ENCODE results near the gene KRTAP13-1. TPM values are rescaled to one million over a fixed set of nuclear protein-coding genes. Genes with fewer than 3 reads are reported as not detected.

KRTAP13-1 gene
- total RNA-seq, 1 donor from 2014 or later: not detected

DNA sequence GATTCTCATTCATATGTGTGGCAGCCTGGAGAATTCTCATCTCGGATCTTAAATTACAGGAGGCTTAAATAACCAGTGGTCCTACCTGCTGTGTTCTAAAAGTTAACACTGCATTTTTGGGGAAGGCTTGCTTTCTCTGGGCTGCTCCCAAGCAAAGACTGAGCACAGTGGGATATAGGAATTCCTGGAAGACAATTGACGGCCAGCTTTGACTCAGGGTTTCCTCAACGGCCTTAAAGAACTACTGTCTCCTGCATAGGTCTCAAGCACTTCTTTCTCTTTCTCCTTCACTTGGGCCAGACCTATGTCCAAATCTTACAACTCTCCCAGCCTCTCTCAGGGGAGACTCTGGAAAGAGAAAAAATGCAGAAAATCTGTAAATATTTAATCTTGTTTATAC is 30.9 kb downstream of the KRTAP13-1 start:
- H3K36me3 ChIP-seq (ENCODE audit: insufficient read depth, low read length): no peaks in the 10 kb centered on the region
- no peak for FAIRE-seq
- no peaks in the 10 kb centered on the region for H3K4me1 ChIP-seq (ENCODE audit: insufficient read depth, low read length)
- H3K27me3 ChIP-seq (ENCODE audit: insufficient read depth, low read length): no peaks in the 10 kb centered on the region
- no peak overlapping the region for H3K27ac ChIP-seq (ENCODE audit: low read depth, low read length)
- peaks cover 7% of the 10 kb centered on the region for H3K9me3 ChIP-seq (ENCODE audit: insufficient read depth, low read depth, low read length)
- no peak for DNase-seq (ENCODE audit: low read depth)
- no peak overlapping the region for H3K9ac ChIP-seq (ENCODE audit: low read length)
- no peak for TF ChIP-seq EZH2 (IDR thresholded peaks at IDR 0.05; ENCODE audit: insufficient read depth, low read length)
- TF ChIP-seq, protein P1, sequence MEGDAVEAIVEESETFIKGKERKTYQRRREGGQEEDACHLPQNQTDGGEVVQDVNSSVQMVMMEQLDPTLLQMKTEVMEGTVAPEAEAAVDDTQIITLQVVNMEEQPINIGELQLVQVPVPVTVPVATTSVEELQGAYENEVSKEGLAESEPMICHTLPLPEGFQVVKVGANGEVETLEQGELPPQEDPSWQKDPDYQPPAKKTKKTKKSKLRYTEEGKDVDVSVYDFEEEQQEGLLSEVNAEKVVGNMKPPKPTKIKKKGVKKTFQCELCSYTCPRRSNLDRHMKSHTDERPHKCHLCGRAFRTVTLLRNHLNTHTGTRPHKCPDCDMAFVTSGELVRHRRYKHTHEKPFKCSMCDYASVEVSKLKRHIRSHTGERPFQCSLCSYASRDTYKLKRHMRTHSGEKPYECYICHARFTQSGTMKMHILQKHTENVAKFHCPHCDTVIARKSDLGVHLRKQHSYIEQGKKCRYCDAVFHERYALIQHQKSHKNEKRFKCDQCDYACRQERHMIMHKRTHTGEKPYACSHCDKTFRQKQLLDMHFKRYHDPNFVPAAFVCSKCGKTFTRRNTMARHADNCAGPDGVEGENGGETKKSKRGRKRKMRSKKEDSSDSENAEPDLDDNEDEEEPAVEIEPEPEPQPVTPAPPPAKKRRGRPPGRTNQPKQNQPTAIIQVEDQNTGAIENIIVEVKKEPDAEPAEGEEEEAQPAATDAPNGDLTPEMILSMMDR (IDR thresholded peaks at IDR 0.05; ENCODE audit: insufficient read depth, low read depth, low read length): no peak
- H3K79me2 ChIP-seq (ENCODE audit: insufficient read depth, low read length): no peaks in the 10 kb centered on the region
- H2AFZ ChIP-seq (ENCODE audit: low read depth, low read length): no peak overlapping the region
- H3K9me3 Mint-ChIP-seq (ENCODE audit: unreplicated experiment): no peaks in the 10 kb centered on the region
- H4K20me1 ChIP-seq (ENCODE audit: insufficient read depth, low read length): no peaks in the 10 kb centered on the region
- no peaks in the 10 kb centered on the region for H3K36me3 Mint-ChIP-seq (ENCODE audit: low read depth, unreplicated experiment)
- no peaks in the 10 kb centered on the region for H3K27me3 Mint-ChIP-seq (ENCODE audit: low read depth, unreplicated experiment)
- no peaks in the 10 kb centered on the region for H3K4me1 Mint-ChIP-seq (ENCODE audit: low read depth, unreplicated experiment)
- no peak overlapping the region for H3K27ac Mint-ChIP-seq (ENCODE audit: unreplicated experiment)
- no peak overlapping the region for H3K4me3 ChIP-seq (ENCODE audit: insufficient read depth, low read depth, low read length)
- H3K4me3 Mint-ChIP-seq (ENCODE audit: unreplicated experiment): no peak overlapping the region
- H3K4me2 ChIP-seq (ENCODE audit: low read length): no peak overlapping the region

DNA sequence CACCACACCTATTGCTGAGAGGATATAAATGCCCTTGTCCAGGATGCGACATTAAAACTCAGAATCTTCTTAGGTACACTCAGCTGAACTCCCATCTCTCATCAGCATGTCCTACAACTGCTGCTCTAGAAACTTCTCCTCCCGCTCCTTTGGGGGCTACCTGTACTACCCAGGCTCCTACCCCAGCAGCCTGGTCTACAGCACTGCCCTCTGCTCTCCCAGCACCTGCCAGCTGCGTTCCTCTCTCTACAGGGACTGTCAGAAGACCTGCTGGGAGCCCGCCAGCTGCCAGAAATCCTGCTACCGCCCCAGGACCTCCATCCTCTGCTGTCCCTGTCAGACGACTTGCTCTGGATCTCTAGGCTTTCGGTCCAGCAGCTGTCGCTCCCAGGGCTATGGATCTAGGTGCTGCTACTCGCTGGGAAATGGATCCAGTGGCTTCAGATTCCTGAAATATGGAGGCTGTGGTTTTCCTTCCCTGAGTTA is 34.4 kb downstream of the KRTAP13-1 start, which contains the start of gene KRTAP13-4:
Gene KRTAP13-4 (plus strand): TSS at position 51 of the 486 bp plus-strand sequence. CDS start 56 bp downstream, at position 107.
- Histone ChIP-seq H3K27ac (ENCODE audit: low read depth, low read length) (no peak within 1 kb of the TSS), H3K36me3 (ENCODE audit: insufficient read depth, low read length) (no peaks in the 10 kb centered on the region), H4K20me1 (ENCODE audit: insufficient read depth, low read length) (no peaks in the 10 kb centered on the region), H3K4me2 (ENCODE audit: low read length) (no peak within 1 kb of the TSS), H3K27me3 (ENCODE audit: insufficient read depth, low read length) (no peaks in the 10 kb centered on the region), H3K4me3 (ENCODE audit: insufficient read depth, low read depth, low read length) (no peak within 1 kb of the TSS), H2AFZ (ENCODE audit: low read depth, low read length) (no peak within 1 kb of the TSS), H3K9ac (ENCODE audit: low read length) (no peak within 1 kb of the TSS), H3K79me2 (ENCODE audit: insufficient read depth, low read length) (no peaks in the 10 kb centered on the region), H3K9me3 (ENCODE audit: insufficient read depth, low read depth, low read length) (peaks cover 10% of the 10 kb centered on the region), H3K4me1 (ENCODE audit: insufficient read depth, low read length) (no peaks in the 10 kb centered on the region)
- Mint-ChIP-seq H3K4me3 (ENCODE audit: unreplicated experiment) (no peak within 1 kb of the TSS), H3K27me3 (ENCODE audit: low read depth, unreplicated experiment) (no peaks in the 10 kb centered on the region), H3K9me3 (ENCODE audit: unreplicated experiment) (no peaks in the 10 kb centered on the region), H3K27ac (ENCODE audit: unreplicated experiment) (peak within 1 kb of the TSS; percentile 58), H3K4me1 (ENCODE audit: low read depth, unreplicated experiment) (no peaks in the 10 kb centered on the region), H3K36me3 (ENCODE audit: low read depth, unreplicated experiment) (no peaks in the 10 kb centered on the region)
- DNase-seq (ENCODE audit: low read depth): no peak
- FAIRE-seq: no peak
- no peak for TF ChIP-seq EZH2 (IDR thresholded peaks at IDR 0.05; ENCODE audit: insufficient read depth, low read length)

DNA sequence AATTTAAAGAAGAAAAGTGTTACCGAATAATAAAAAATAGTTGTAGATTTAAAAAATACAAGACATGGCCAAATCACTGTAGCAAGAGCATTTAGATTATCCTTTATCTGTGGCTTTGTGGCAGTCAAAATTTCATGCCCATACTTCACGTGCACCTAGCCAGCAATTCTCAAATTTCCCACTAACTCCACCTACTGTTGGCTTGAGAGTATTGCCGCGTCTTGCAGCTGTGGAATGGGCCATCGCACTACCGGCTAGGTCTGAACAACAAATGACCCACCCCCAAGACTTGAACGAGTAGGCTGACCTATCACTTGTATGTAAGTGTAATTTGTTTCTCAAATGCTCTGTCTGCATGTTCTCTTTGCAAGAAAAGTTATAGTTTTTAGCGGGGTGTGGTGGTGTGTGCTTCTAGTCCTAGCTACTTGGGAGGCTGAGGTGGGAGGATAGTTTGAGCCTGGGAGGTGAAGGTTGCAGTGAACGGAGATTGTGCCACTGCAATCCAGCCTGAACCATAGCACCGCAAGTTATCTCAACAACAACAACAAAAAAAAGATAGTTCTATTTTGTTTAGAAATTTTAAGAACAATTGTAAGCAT is 38.3 kb downstream of the KRTAP13-1 start:
- H3K36me3 Mint-ChIP-seq (ENCODE audit: low read depth, unreplicated experiment): no peaks in the 10 kb centered on the region
- TF ChIP-seq, protein P1 (IDR thresholded peaks at IDR 0.05; ENCODE audit: insufficient read depth, low read depth, low read length): peak; percentile 38
- TF ChIP-seq EZH2 (IDR thresholded peaks at IDR 0.05; ENCODE audit: insufficient read depth, low read length): no peak
- H3K9me3 ChIP-seq (ENCODE audit: insufficient read depth, low read depth, low read length): peaks cover 7% of the 10 kb centered on the region
- H3K79me2 ChIP-seq (ENCODE audit: insufficient read depth, low read length): no peaks in the 10 kb centered on the region
- no peak overlapping the region for H3K27ac Mint-ChIP-seq (ENCODE audit: unreplicated experiment)
- H3K36me3 ChIP-seq (ENCODE audit: insufficient read depth, low read length): no peaks in the 10 kb centered on the region
- no peak overlapping the region for H2AFZ ChIP-seq (ENCODE audit: low read depth, low read length)
- no peak for FAIRE-seq
- H3K4me1 ChIP-seq (ENCODE audit: insufficient read depth, low read length): no peaks in the 10 kb centered on the region
- no peak for DNase-seq (ENCODE audit: low read depth)
- no peak overlapping the region for H3K4me2 ChIP-seq (ENCODE audit: low read length)
- no peaks in the 10 kb centered on the region for H3K27me3 ChIP-seq (ENCODE audit: insufficient read depth, low read length)
- H4K20me1 ChIP-seq (ENCODE audit: insufficient read depth, low read length): no peaks in the 10 kb centered on the region
- no peak overlapping the region for H3K9ac ChIP-seq (ENCODE audit: low read length)
- no peak overlapping the region for H3K27ac ChIP-seq (ENCODE audit: low read depth, low read length)
- no peaks in the 10 kb centered on the region for H3K4me1 Mint-ChIP-seq (ENCODE audit: low read depth, unreplicated experiment)
- H3K4me3 Mint-ChIP-seq (ENCODE audit: unreplicated experiment): no peak overlapping the region
- H3K4me3 ChIP-seq (ENCODE audit: insufficient read depth, low read depth, low read length): no peak overlapping the region
- peaks cover 2% of the 10 kb centered on the region for H3K27me3 Mint-ChIP-seq (ENCODE audit: low read depth, unreplicated experiment)
- no peaks in the 10 kb centered on the region for H3K9me3 Mint-ChIP-seq (ENCODE audit: unreplicated experiment)

Measured in astrocyte (in vitro differentiated cells and primary cell).